DND-41 (cell line): ENCODE results near the gene KIRREL2.

Source experiments
- ATAC-seq: fragments of 200-7000 bp; cut with Tn5 transposase; 3 replicates; pipeline ENCODE4 v1.9.1; 2021; ENCODE audit warnings: low read depth; ENCODE audit not compliant: insufficient read depth
- DNase-seq: peaks from one replicate; pipeline ENCODE4 v3.0.0-alpha.2; 2020
- H2AFZ ChIP-seq: 2 replicates; pipeline ENCODE4 v1.6.0; 2012; ENCODE audit warnings: low read depth, low read length
- H3K27ac ChIP-seq: 2 replicates; pipeline ENCODE4 v1.5.1; 2012; ENCODE audit warnings: low read length, inconsistent platforms
- H3K27me3 ChIP-seq: fragments of 200-600 bp; sonication (generic); 2 replicates; pipeline ENCODE4 v1.6.0; 2012; ENCODE audit warnings: low read length, mild to moderate bottlenecking, inconsistent platforms; ENCODE audit not compliant: insufficient read depth, poor library complexity
- H3K36me3 ChIP-seq: 2 replicates; pipeline ENCODE4 v1.5.1; 2012; ENCODE audit warnings: low read length, inconsistent platforms; ENCODE audit not compliant: insufficient read depth
- H3K4me1 ChIP-seq: 2 replicates; pipeline ENCODE4 v1.5.1; 2012; ENCODE audit warnings: mild to moderate bottlenecking, low read length; ENCODE audit not compliant: insufficient read depth
- H3K4me2 ChIP-seq: 2 replicates; pipeline ENCODE4 v1.6.0; 2012; ENCODE audit warnings: mild to moderate bottlenecking, moderate library complexity, low read length, inconsistent platforms; ENCODE audit not compliant: insufficient read depth
- H3K4me3 ChIP-seq, 2 experiments: fragments of 200-600 bp in 1 of 2; shearing (Covaris generic) in 1 of 2; 2 replicates each; pipeline ENCODE4 v1.5.1; 2012 to 2016; ENCODE audit warnings: inconsistent platforms in 2 of 2, low read length in 2 of 2, mild to moderate bottlenecking in 2 of 2, low read depth in 1 of 2, moderate library complexity in 1 of 2
- H3K79me2 ChIP-seq: 2 replicates; pipeline ENCODE4 v1.6.0; 2012; ENCODE audit warnings: low read length, inconsistent platforms; ENCODE audit not compliant: insufficient read depth
- H3K9ac ChIP-seq: 2 replicates; pipeline ENCODE4 v1.6.0; 2012; ENCODE audit warnings: low read depth, mild to moderate bottlenecking, inconsistent platforms, low read length, moderate library complexity
- H3K9me3 ChIP-seq: 2 replicates; pipeline ENCODE4 v1.5.1; 2012; ENCODE audit warnings: low read length, moderate library complexity, mild to moderate bottlenecking, inconsistent platforms; ENCODE audit not compliant: insufficient read depth, severe bottlenecking
- H4K20me1 ChIP-seq: 2 replicates; pipeline ENCODE4 v1.6.0; 2012; ENCODE audit warnings: low read length; ENCODE audit not compliant: insufficient read depth
- CTCF ChIP-seq: IDR thresholded peaks from 2 replicates; pipeline ENCODE4 v1.5.1; 2012; ENCODE audit warnings: borderline replicate concordance, low read length, moderate library complexity, mild to moderate bottlenecking; ENCODE audit not compliant: poor library complexity, severe bottlenecking; ENCODE audit errors: extremely low read depth
- EZH2 ChIP-seq: IDR thresholded peaks from 3 replicates; pipeline ENCODE4 v1.6.1; 2012; ENCODE audit warnings: borderline replicate concordance, low read depth, mild to moderate bottlenecking, moderate library complexity, low read length, inconsistent platforms; ENCODE audit not compliant: severe bottlenecking

KIRREL2 gene

GRCh38 chr19:35816846-35817245, 39.9 kb upstream of the KIRREL2 start:
- Histone ChIP-seq H4K20me1 (no peaks in the 10 kb centered on the region), H3K27ac (no peak overlapping the region), H3K4me3 (no peak overlapping the region), H3K9ac (no peak overlapping the region), H3K36me3 (no peaks in the 10 kb centered on the region), H3K4me2 (no peak overlapping the region), H3K9me3 (no peaks in the 10 kb centered on the region), H3K79me2 (no peaks in the 10 kb centered on the region), H3K4me1 (no peaks in the 10 kb centered on the region), H3K27me3 (peaks cover 5% of the 10 kb centered on the region), H2AFZ (no peak overlapping the region)
- ATAC-seq (no peak), DNase-seq (no peak)
- TF ChIP-seq CTCF = no peak
- no peak for TF ChIP-seq EZH2

DNA sequence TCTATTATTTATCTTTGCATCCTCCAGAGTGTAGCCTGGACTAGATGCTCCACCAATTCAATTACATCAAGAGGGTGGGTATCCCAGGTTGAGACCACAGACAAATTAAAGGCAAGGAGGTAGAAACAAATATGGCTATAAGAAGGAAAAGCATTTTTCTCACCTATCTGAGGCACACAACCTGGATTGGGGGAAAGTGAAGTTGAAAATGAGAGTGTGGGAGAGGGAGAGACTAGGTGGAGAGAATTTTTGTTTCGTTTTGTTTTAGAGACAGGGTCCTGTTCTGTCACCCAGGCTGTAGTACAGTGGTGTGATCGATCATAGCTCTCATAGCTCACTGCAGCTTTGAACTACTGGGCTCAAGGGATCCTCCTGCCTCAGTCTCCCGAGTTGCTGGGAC, 38.3 kb upstream of the KIRREL2 start:
- H3K9me3 ChIP-seq = no peaks in the 10 kb centered on the region
- no peak overlapping the region for H3K4me3 ChIP-seq
- TF ChIP-seq CTCF = no peak
- TF ChIP-seq EZH2 = no peak
- no peak overlapping the region for H3K27ac ChIP-seq
- H3K36me3 ChIP-seq = no peaks in the 10 kb centered on the region
- no peak for ATAC-seq
- H3K79me2 ChIP-seq = no peaks in the 10 kb centered on the region
- H4K20me1 ChIP-seq = no peaks in the 10 kb centered on the region
- H3K27me3 ChIP-seq = peaks cover 5% of the 10 kb centered on the region
- H3K9ac ChIP-seq = no peak overlapping the region
- H2AFZ ChIP-seq = no peak overlapping the region
- no peaks in the 10 kb centered on the region for H3K4me1 ChIP-seq
- no peak overlapping the region for H3K4me2 ChIP-seq
- no peak for DNase-seq

DNA sequence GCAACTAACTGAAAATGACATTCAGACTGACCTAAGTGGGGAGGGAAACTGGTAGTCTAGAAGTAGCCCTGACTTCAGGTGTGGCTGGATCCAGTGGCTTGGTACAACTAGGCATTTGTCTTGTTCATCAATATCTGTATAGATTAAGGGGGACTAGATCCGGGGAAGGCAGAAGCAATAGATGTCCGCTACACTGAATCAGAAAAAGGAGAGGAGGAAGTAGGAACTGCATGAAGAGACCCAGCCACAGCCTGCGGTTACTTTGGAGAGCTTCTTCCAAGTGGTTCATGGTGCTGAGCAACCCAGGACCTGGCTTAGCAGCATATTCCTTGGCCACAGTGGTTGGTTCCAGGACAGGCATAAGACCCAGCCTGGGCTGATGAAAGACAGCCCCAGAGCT, 34.1 kb upstream of the KIRREL2 start:
- Histone ChIP-seq H3K4me1 (no peaks in the 10 kb centered on the region), H3K79me2 (no peaks in the 10 kb centered on the region), H3K27ac (no peak overlapping the region), H4K20me1 (no peaks in the 10 kb centered on the region), H3K36me3 (no peaks in the 10 kb centered on the region), H2AFZ (peak overlapping the region; percentile 4; the same call in 1 of the 2 replicates), H3K9me3 (no peaks in the 10 kb centered on the region), H3K4me3 (no peak overlapping the region), H3K9ac (no peak overlapping the region), H3K4me2 (no peak overlapping the region), H3K27me3 (peaks cover 5% of the 10 kb centered on the region)
- ATAC-seq = peak; percentile 37; the same call in 2 of the 3 replicates
- DNase-seq = peak; percentile 10
- TF ChIP-seq CTCF (no peak), EZH2 (no peak)

DNA sequence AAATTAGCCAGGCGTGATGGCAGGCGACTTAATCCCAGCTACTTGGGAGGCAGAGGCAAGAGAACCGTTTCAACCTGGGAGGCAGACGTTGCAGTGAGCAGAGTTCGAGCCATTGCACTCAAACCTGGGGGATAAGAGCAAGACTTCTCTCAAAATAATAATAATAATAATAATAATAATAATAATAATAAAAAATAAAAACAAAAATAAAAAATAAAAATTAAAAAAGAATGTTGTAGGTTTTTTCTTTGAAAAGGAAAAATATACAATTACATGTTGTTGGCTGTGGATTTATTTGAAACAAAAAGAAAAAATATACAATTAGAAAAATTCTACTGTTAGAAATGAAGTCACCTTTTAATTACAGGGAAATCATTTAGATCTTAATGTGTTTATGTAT, 32.6 kb upstream of the KIRREL2 start:
- no peaks in the 10 kb centered on the region; the same call in 1 of the 2 replicates for H4K20me1 ChIP-seq
- H3K27ac ChIP-seq = no peak overlapping the region
- TF ChIP-seq CTCF (no peak), EZH2 (no peak)
- no peak overlapping the region for H3K4me3 ChIP-seq
- no peaks in the 10 kb centered on the region for H3K9me3 ChIP-seq
- no peak overlapping the region for H2AFZ ChIP-seq
- no peaks in the 10 kb centered on the region for H3K79me2 ChIP-seq
- H3K36me3 ChIP-seq = no peaks in the 10 kb centered on the region
- no peaks in the 10 kb centered on the region for H3K27me3 ChIP-seq
- ATAC-seq (no peak), DNase-seq (no peak)
- no peak overlapping the region for H3K9ac ChIP-seq
- H3K4me1 ChIP-seq = no peaks in the 10 kb centered on the region
- no peak overlapping the region for H3K4me2 ChIP-seq
